HEK293 (cell line): ENCODE data around the gene PRKACG.

ENCODE experiments used
- CTCF ChIA-PET: fragments of 350-600 bp; formaldehyde crosslinking; extraction: SDS; loops from one replicate; lab custom pipeline; 2021; ENCODE audit warnings: antibody characterized with exemption; lab: Yijun Ruan, JAX
- POLR2A ChIA-PET: fragments of 300-600 bp; formaldehyde crosslinking; extraction: SDS; loops from one replicate; lab custom pipeline; 2020; ENCODE audit warnings: antibody characterized with exemption, inconsistent platforms; lab: Yijun Ruan, JAX
- H3K27ac ChIP-seq: fragments of 200-500 bp; sonication (Bioruptor generic); 2 replicates; pipeline ENCODE4 v1.5.1; 2014; ENCODE audit warnings: low read depth, low read length, control low read depth, inconsistent platforms; ENCODE audit errors: extremely low read depth
- H3K36me3 ChIP-seq, 2 experiments: fragments of 200-500 bp in 1 of 2; sonication (Bioruptor generic) in 1 of 2; 1 replicate in 1 of 2; 2 replicates in 1 of 2; pipeline ENCODE4 v1.5.1; 2014 to 2017; ENCODE audit warnings: inconsistent platforms in 2 of 2, low read length in 2 of 2; ENCODE audit not compliant: control insufficient read depth in 2 of 2, insufficient read depth in 1 of 2
- H3K4me1 ChIP-seq: fragments of 200-500 bp; sonication (Bioruptor generic); 2 replicates; pipeline ENCODE4 v1.5.1; 2014; ENCODE audit warnings: mild to moderate bottlenecking, low read length, inconsistent platforms; ENCODE audit not compliant: control insufficient read depth, insufficient read depth
- H3K4me3 ChIP-seq: 2 replicates; pipeline ENCODE4 v1.5.1; 2011; ENCODE audit warnings: low read depth, mild to moderate bottlenecking, control low read depth, low read length, moderate library complexity
- H3K9me3 ChIP-seq: fragments of 200-500 bp; sonication (Bioruptor generic); 2 replicates; pipeline ENCODE4 v1.5.1; 2014; ENCODE audit warnings: low read depth, low read length, inconsistent platforms; ENCODE audit not compliant: control insufficient read depth, insufficient read depth
- ELK4 ChIP-seq: IDR thresholded peaks from 2 replicates; pipeline ENCODE4 v1.6.1; 2011; ENCODE audit warnings: mild to moderate bottlenecking, low read depth, low read length, borderline replicate concordance
- HOXC10 ChIP-seq: sonication (generic); formaldehyde crosslinking; IDR thresholded peaks from 2 replicates; pipeline ENCODE4 v1.8.1; 2023; ENCODE audit warnings: mild to moderate bottlenecking, missing genetic modification reagents
- KLF16 ChIP-seq: fragments of 450-650 bp; formaldehyde crosslinking; IDR thresholded peaks from 2 replicates; pipeline ENCODE4 v1.5.1; 2017; ENCODE audit warnings: missing biosample characterization, missing genetic modification characterization
- MEIS1 ChIP-seq: sonication (generic); formaldehyde crosslinking; IDR thresholded peaks from 2 replicates; pipeline ENCODE4 v1.8.1; 2022; ENCODE audit warnings: missing genetic modification reagents, mild to moderate bottlenecking, borderline replicate concordance
- MYNN ChIP-seq: fragments of 450-650 bp; formaldehyde crosslinking; IDR thresholded peaks from 2 replicates; pipeline ENCODE4 v1.5.1; 2016; ENCODE audit warnings: missing biosample characterization, missing genetic modification characterization, borderline replicate concordance
- REPIN1 ChIP-seq: fragments of 450-650 bp; formaldehyde crosslinking; IDR thresholded peaks from 2 replicates; pipeline ENCODE4 v1.5.1; 2017; ENCODE audit warnings: missing biosample characterization, missing genetic modification characterization, low read depth
- SP2 ChIP-seq: fragments of 450-650 bp; formaldehyde crosslinking; IDR thresholded peaks from 2 replicates; pipeline ENCODE4 v1.5.1; 2016; ENCODE audit warnings: missing biosample characterization, missing genetic modification characterization
- WT1 ChIP-seq: fragments of 450-650 bp; formaldehyde crosslinking; IDR thresholded peaks from 2 replicates; pipeline ENCODE4 v1.5.1; 2016; ENCODE audit warnings: missing biosample characterization, missing genetic modification characterization
- YY2 ChIP-seq: fragments of 450-650 bp; formaldehyde crosslinking; IDR thresholded peaks from 2 replicates; pipeline ENCODE4 v1.5.1; 2016; ENCODE audit warnings: missing biosample characterization, missing genetic modification characterization
- ZFP3 ChIP-seq: fragments of 450-650 bp; formaldehyde crosslinking; IDR thresholded peaks from 2 replicates; pipeline ENCODE4 v1.5.1; 2016; ENCODE audit warnings: low read depth, missing biosample characterization, missing genetic modification characterization
- ZNF114 ChIP-seq: fragments of 450-650 bp; formaldehyde crosslinking; IDR thresholded peaks from 2 replicates; pipeline ENCODE4 v1.5.0; 2017; ENCODE audit warnings: missing biosample characterization, missing genetic modification characterization
- ZNF121 ChIP-seq: fragments of 450-650 bp; formaldehyde crosslinking; IDR thresholded peaks from 2 replicates; pipeline ENCODE4 v1.5.1; 2016; ENCODE audit warnings: missing biosample characterization, missing genetic modification characterization
- ZNF24 ChIP-seq: fragments of 450-650 bp; formaldehyde crosslinking; IDR thresholded peaks from 2 replicates; pipeline ENCODE4 v1.5.1; 2016; ENCODE audit warnings: missing biosample characterization, missing genetic modification characterization
- ZNF266 ChIP-seq: fragments of 450-650 bp; formaldehyde crosslinking; IDR thresholded peaks from 2 replicates; pipeline ENCODE4 v1.5.1; 2016; ENCODE audit warnings: missing biosample characterization, missing genetic modification characterization, low read depth
- ZNF350 ChIP-seq: fragments of 450-650 bp; formaldehyde crosslinking; IDR thresholded peaks from 2 replicates; pipeline ENCODE4 v1.5.0; 2017; ENCODE audit warnings: missing biosample characterization, mild to moderate bottlenecking, missing genetic modification characterization
- ZNF48 ChIP-seq: fragments of 450-650 bp; formaldehyde crosslinking; IDR thresholded peaks from 2 replicates; pipeline ENCODE4 v1.5.1; 2016; ENCODE audit warnings: missing biosample characterization, missing genetic modification characterization
- ZNF488 ChIP-seq: fragments of 450-650 bp; formaldehyde crosslinking; IDR thresholded peaks from 2 replicates; pipeline ENCODE4 v1.5.1; 2016; ENCODE audit warnings: missing biosample characterization, missing genetic modification characterization
- ZNF549 ChIP-seq: fragments of 450-650 bp; IDR thresholded peaks from 2 replicates; pipeline ENCODE4 v1.5.1; 2018; ENCODE audit warnings: missing biosample characterization, missing genetic modification characterization, mild to moderate bottlenecking, inconsistent platforms, moderate library complexity
- ZNF561 ChIP-seq: fragments of 450-650 bp; IDR thresholded peaks from 2 replicates; pipeline ENCODE4 v1.5.1; 2018; ENCODE audit warnings: missing biosample characterization, missing genetic modification characterization, borderline replicate concordance
- ZNF621 ChIP-seq: fragments of 450-650 bp; formaldehyde crosslinking; IDR thresholded peaks from 2 replicates; pipeline ENCODE4 v1.5.1; 2017; ENCODE audit warnings: missing biosample characterization, missing genetic modification characterization
- ZNF629 ChIP-seq: fragments of 450-650 bp; formaldehyde crosslinking; IDR thresholded peaks from 2 replicates; pipeline ENCODE4 v1.5.1; 2017; ENCODE audit warnings: missing biosample characterization, missing genetic modification characterization
- ZNF645 ChIP-seq: fragments of 450-650 bp; formaldehyde crosslinking; IDR thresholded peaks from 2 replicates; pipeline ENCODE4; 2016; ENCODE audit warnings: missing biosample characterization, missing genetic modification characterization
- ZNF658 ChIP-seq: fragments of 450-650 bp; formaldehyde crosslinking; IDR thresholded peaks from 2 replicates; pipeline ENCODE4; 2016; ENCODE audit warnings: missing biosample characterization, missing genetic modification characterization
- ZNF747 ChIP-seq: fragments of 450-650 bp; formaldehyde crosslinking; IDR thresholded peaks from 2 replicates; pipeline ENCODE4 v1.5.1; 2016; ENCODE audit warnings: missing biosample characterization, missing genetic modification characterization
- ZNF768 ChIP-seq: fragments of 450-650 bp; formaldehyde crosslinking; IDR thresholded peaks from 2 replicates; pipeline ENCODE4 v1.5.1; 2018; ENCODE audit warnings: missing biosample characterization, mild to moderate bottlenecking, missing genetic modification characterization

PRKACG gene

GRCh38 chr9:68998812-68999211, 15.1 kb downstream of the PRKACG start:
- POLR2A ChIA-PET, result no interaction called here
- H3K4me3 ChIP-seq, result no peak overlapping the region
- H3K36me3 ChIP-seq, result no peaks in the 10 kb centered on the region
- H3K27ac ChIP-seq, result no peak overlapping the region
- TF ChIP-seq ZNF645 (tag by site-specific recombination), result no peak
- no peak for TF ChIP-seq ZNF768 (tag by site-specific recombination)
- TF ChIP-seq HOXC10 (CRISPR knock-in tag), result no peak
- no peaks in the 10 kb centered on the region for H3K9me3 ChIP-seq
- CTCF ChIA-PET, result interaction anchor here (0.7 to 6.0 kb wide), 16 partner anchors 15 to 430 kb away, joined by 3 to 71 read pairs (median 5); no protein-coding TSS in a partner anchor
- no peaks in the 10 kb centered on the region for H3K4me1 ChIP-seq

GRCh38 chr9:68998385-68998784, 15.5 kb downstream of the PRKACG start:
- H3K27ac ChIP-seq, result no peak overlapping the region
- no peak for TF ChIP-seq ZNF48
- TF ChIP-seq ZNF24 (tag by site-specific recombination), result no peak
- no peak for TF ChIP-seq MYNN
- no peak for TF ChIP-seq ZNF121 (tag by site-specific recombination)
- TF ChIP-seq ZNF629 (tag by site-specific recombination), result no peak
- TF ChIP-seq ZNF561 (tag by site-specific recombination), result no peak
- TF ChIP-seq HOXC10 (CRISPR knock-in tag), result no peak
- TF ChIP-seq ZNF658 (tag by site-specific recombination), result no peak
- CTCF ChIA-PET, result interaction anchor here (0.6 to 6.0 kb wide), 5 partner anchors 30 to 492 kb away, joined by 3 to 71 read pairs (median 3); no protein-coding TSS in a partner anchor

GRCh38 chr9:68997666-68998065, 16.2 kb downstream of the PRKACG start:
- Histone ChIP-seq H3K4me3 (no peak overlapping the region), H3K27ac (no peak overlapping the region), H3K9me3 (no peaks in the 10 kb centered on the region), H3K36me3 (no peaks in the 10 kb centered on the region), H3K4me1 (no peaks in the 10 kb centered on the region)
- CTCF ChIA-PET, result interaction anchor here (0.6 to 6.0 kb wide), 9 partner anchors 31 to 538 kb away, joined by 3 to 71 read pairs (median 3); no protein-coding TSS in a partner anchor
- no peak for TF ChIP-seq ZNF350 (tag by site-specific recombination)
- TF ChIP-seq WT1 (tag by site-specific recombination), result no peak
- TF ChIP-seq ZFP3 (tag by site-specific recombination), result no peak
- no peak for TF ChIP-seq ZNF747
- no peak for TF ChIP-seq ZNF488 (tag by site-specific recombination)
- no peak for TF ChIP-seq ZNF266 (tag by site-specific recombination)
- TF ChIP-seq MEIS1 (CRISPR knock-in tag), result no peak
- no peak for TF ChIP-seq ELK4
- TF ChIP-seq ZNF114 (tag by site-specific recombination), result no peak
- TF ChIP-seq REPIN1 (tag by site-specific recombination), result no peak
- TF ChIP-seq ZNF768 (tag by site-specific recombination), result no peak
- TF ChIP-seq YY2, result no peak
- TF ChIP-seq SP2 (tag by site-specific recombination), result no peak
- no peak for TF ChIP-seq ZNF621 (tag by site-specific recombination)
- TF ChIP-seq ZNF549 (tag by site-specific recombination), result no peak
- TF ChIP-seq KLF16 (tag by site-specific recombination), result no peak
- TF ChIP-seq ZNF629 (tag by site-specific recombination), result no peak
- POLR2A ChIA-PET, result interaction anchor here (0.7 to 1.1 kb wide), 3 partner anchors 14 to 293 kb away, joined by 3 read pairs; partner anchors contain the start of gene PIP5K1B

More at GRCh38 chr9:68998385-68998784, 15.5 kb downstream of the PRKACG start:
- Histone ChIP-seq H3K36me3 (no peaks in the 10 kb centered on the region), H3K4me3 (no peak overlapping the region), H3K9me3 (no peaks in the 10 kb centered on the region), H3K4me1 (no peaks in the 10 kb centered on the region)
- POLR2A ChIA-PET, result interaction anchor here (1.0 to 1.1 kb wide), 2 partner anchors 14 to 294 kb away, joined by 3 read pairs; partner anchors contain the start of gene PIP5K1B
